Natural killer cell (primary cell): Measurements from ENCODE around the gene SH2D3C. TPM values are rescaled to one million over a fixed set of nuclear protein-coding genes. Genes with fewer than 3 reads are reported as not detected.

Source experiments
- ATAC-seq, 3 donors: fragments of 150-1000 bp in 2 of 3; fragments of 200-7000 bp in 1 of 3; cut with Tn5 transposase; 1 replicate in 1 of 3; 2 replicates in 2 of 3; pipeline ENCODE4 v1.10.0; 2021; ENCODE audit warnings: mild to moderate bottlenecking in 2 of 3, moderate library complexity in 2 of 3
- DNase-seq, 2 donors: peaks; one replicate each; pipeline versions ENCODE4 v3.0.0 to v3.0.0-alpha.2; 2013 to 2021; ENCODE audit warnings: mixed read lengths in 1 of 2
- H3K27ac ChIP-seq: one replicate; pipeline ENCODE4 v1.5.1; 2013; ENCODE audit warnings: mild to moderate bottlenecking, low read length
- H3K27me3 ChIP-seq: one replicate; pipeline ENCODE4 v1.6.1; 2013; ENCODE audit warnings: low read length; ENCODE audit not compliant: control insufficient read depth, insufficient read depth
- H3K36me3 ChIP-seq: one replicate; pipeline ENCODE4 v1.6.1; 2013; ENCODE audit warnings: low read length; ENCODE audit not compliant: control insufficient read depth, insufficient read depth
- H3K4me1 ChIP-seq: one replicate; pipeline ENCODE4 v1.6.1; 2013; ENCODE audit warnings: low read length; ENCODE audit not compliant: control insufficient read depth, insufficient read depth
- H3K4me3 ChIP-seq: one replicate; pipeline ENCODE4 v1.5.1; 2013; ENCODE audit warnings: low read length
- H3K9me3 ChIP-seq: one replicate; pipeline ENCODE4 v1.6.1; 2013; ENCODE audit warnings: low read length; ENCODE audit not compliant: control insufficient read depth, insufficient read depth
- H3K27ac Mint-ChIP-seq, 2 donors: one replicate each; pipeline ENCODE4 v1.8.0; 2022; ENCODE audit warnings: mild to moderate bottlenecking in 2 of 2, mixed read lengths in 2 of 2, moderate library complexity in 1 of 2
- H3K27me3 Mint-ChIP-seq, 2 donors: one replicate each; pipeline ENCODE4 v1.8.0; 2022; ENCODE audit warnings: low read depth in 2 of 2, mixed read lengths in 2 of 2
- H3K36me3 Mint-ChIP-seq: one replicate; pipeline ENCODE4 v1.8.0; 2022; ENCODE audit warnings: mixed read lengths
- H3K4me1 Mint-ChIP-seq, 2 donors: one replicate each; pipeline ENCODE4 v1.8.0; 2022; ENCODE audit warnings: mixed read lengths in 2 of 2
- H3K4me3 Mint-ChIP-seq: one replicate; pipeline ENCODE4 v1.8.0; 2022; ENCODE audit warnings: mild to moderate bottlenecking, moderate library complexity, mixed read lengths
- H3K9me3 Mint-ChIP-seq, 2 donors: one replicate each; pipeline ENCODE4 v1.8.0; 2022; ENCODE audit warnings: mixed read lengths in 2 of 2
- WGBS: methylation state at CpG from one replicate; pipeline ENCODE4 v1.1.7; 2013; ENCODE audit warnings: missing lambda C conversion rate; ENCODE audit not compliant: insufficient coverage; 5-methylcytosine and 5-hydroxymethylcytosine counted together
- intact Hi-C: fragments of 100-400 bp; cut with micrococcal nuclease; formaldehyde crosslinking; loops from one replicate; pipeline ENCODE4 v1.14.2; 2022
- total RNA-seq, 4 donors: library from RNA; stranded (reverse); fragments of 120-200 nt in 1 of 4; gene quantifications; one replicate each; pipeline versions ENCODE4 v1.2.3 to v1.2.4, GENCODE V29; 2013 to 2022
- TF ChIP-seq, protein P1 (sequence below): fragments of 200-600 bp; IDR thresholded peaks from one replicate; pipeline ENCODE4 v1.8.0; 2022; ENCODE audit warnings: antibody characterized with exemption

Gene SH2D3C
- total RNA-seq, 3 donors from 2014 or later (not counting 1 experiment from before 2014, with no cell fraction given) = 42.8 to 86.8 (median 56.6) TPM

DNA sequence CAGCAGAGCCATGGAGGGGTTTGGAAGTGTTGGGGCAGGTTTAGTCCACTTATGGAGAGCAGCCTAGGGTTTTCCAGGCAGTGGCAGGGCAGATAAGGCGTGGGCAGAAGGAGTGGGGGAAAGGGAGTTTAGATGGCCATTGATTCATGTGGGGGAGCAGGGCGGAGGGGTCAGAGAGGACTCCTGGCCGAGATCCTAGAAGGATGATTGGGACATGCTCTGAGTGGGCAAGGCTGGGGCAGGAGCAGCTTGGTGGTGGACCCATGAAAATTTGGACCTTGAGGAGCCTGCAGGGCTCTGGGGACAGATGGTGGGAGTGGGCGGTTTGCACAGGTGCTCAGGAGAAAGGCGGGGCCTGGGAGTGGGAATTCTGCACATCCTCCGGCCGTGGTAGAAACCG lies 25.3 kb downstream of the SH2D3C start:
- 92% methylated on average over 8 of the region's 8 CpGs for WGBS
- ATAC-seq (no peak), DNase-seq (no peak)
- Mint-ChIP-seq H3K9me3 (no peaks in the 10 kb centered on the region), H3K4me3 (no peak overlapping the region), H3K36me3 (peaks cover 7% of the 10 kb centered on the region), H3K27ac (peak overlapping the region; percentile 63 to 76), H3K27me3 (no peaks in the 10 kb centered on the region), H3K4me1 (peaks cover 5 to 27% of the 10 kb centered on the region in 2 donors)
- Histone ChIP-seq H3K36me3 (peaks cover 61% of the 10 kb centered on the region), H3K27me3 (no peaks in the 10 kb centered on the region), H3K4me1 (peaks cover 4% of the 10 kb centered on the region), H3K9me3 (no peaks in the 10 kb centered on the region), H3K4me3 (no peak overlapping the region), H3K27ac (no peak overlapping the region)
- TF ChIP-seq, protein P1, sequence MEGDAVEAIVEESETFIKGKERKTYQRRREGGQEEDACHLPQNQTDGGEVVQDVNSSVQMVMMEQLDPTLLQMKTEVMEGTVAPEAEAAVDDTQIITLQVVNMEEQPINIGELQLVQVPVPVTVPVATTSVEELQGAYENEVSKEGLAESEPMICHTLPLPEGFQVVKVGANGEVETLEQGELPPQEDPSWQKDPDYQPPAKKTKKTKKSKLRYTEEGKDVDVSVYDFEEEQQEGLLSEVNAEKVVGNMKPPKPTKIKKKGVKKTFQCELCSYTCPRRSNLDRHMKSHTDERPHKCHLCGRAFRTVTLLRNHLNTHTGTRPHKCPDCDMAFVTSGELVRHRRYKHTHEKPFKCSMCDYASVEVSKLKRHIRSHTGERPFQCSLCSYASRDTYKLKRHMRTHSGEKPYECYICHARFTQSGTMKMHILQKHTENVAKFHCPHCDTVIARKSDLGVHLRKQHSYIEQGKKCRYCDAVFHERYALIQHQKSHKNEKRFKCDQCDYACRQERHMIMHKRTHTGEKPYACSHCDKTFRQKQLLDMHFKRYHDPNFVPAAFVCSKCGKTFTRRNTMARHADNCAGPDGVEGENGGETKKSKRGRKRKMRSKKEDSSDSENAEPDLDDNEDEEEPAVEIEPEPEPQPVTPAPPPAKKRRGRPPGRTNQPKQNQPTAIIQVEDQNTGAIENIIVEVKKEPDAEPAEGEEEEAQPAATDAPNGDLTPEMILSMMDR = no peak
- intact Hi-C loops = no loop called here

DNA sequence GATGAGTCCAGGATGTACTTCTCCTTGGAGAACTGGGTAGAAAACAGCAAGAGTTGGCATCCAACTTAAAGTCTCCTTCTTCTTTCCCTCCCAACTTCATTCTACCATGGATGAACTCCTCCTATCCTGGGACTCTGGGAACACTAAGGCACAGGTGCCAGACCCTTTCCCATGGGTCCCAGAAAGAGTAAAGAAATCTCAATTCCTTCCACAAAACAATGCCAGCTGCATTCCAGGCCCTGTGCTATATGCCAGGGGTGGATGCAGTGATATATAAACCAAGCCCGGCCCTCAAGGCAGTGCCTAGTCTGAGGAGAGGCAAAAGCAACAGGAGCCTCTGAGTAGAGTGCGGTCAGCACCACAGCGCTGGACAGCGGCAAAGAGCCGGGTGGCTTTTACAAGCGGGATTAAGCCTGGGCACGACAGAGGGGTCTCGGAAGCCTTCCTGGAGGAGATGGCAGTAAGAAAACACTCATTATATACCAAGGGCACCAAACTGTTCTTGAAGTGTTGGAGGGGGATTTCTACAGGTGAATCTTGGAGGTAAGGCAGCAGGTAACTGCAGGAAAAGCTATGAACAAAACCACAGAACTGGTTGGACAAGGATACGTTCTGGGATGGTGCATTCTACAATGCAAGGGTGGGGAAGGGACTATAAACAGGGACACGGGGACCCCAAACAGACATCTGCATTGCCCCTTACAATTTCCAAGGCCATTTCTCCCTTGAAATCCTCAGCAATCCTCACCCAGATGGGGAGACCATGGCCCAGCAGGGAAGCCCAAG lies 27.0 kb downstream of the SH2D3C start:
- WGBS = 93% methylated on average over 8 of the region's 10 CpGs
- peaks cover 18% of the 10 kb centered on the region for H3K4me1 ChIP-seq
- no peaks in the 10 kb centered on the region for H3K9me3 ChIP-seq
- TF ChIP-seq, protein P1 = no peak
- H3K4me3 ChIP-seq = no peak overlapping the region
- Mint-ChIP-seq H3K36me3 (peaks cover 7% of the 10 kb centered on the region), H3K4me1 (peaks cover 18 to 39% of the 10 kb centered on the region in 2 donors), H3K4me3 (no peak overlapping the region), H3K27me3 (no peaks in the 10 kb centered on the region), H3K9me3 (no peaks in the 10 kb centered on the region), H3K27ac (peak overlapping the region; percentile 36 to 66)
- DNase-seq (no peak), ATAC-seq (no peak)
- H3K27ac ChIP-seq = no peak overlapping the region
- H3K27me3 ChIP-seq = no peaks in the 10 kb centered on the region
- peaks cover 68% of the 10 kb centered on the region for H3K36me3 ChIP-seq
- intact Hi-C loops = no loop called here

DNA sequence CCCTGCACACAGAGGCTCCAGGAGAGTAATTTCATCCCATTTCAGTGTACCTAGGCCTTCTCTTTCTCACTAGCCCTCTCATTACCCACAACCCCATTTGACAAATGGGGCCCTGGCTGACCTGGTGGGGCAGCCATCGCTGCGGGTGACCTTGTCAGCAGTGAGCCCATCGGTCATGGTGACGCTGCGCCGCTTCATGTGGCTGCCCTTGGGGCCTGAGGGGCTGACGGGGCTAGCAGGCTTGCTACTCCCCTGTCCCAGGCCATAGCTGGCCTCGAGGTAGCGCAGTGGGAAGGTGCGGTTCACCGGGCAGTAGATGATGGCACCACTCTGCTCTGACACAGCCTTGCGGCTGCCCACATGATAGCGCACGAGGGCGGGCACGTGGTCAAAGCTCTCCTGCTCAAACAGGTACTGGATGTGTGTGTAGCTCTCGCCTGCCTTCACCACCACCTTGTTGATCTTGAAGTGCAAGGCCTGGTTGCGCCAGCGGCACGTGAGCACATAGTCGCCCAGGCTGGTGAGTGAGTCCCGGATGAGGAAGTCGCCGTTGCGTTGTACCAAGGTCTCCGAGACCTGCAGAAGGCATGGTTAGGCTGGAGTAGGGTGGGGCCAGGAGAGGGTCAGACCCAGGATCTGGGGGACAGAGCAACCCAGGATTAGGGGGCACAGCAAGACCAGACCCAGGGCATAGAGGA lies 29.2 kb downstream of the SH2D3C start:
- H3K27me3 Mint-ChIP-seq = no peaks in the 10 kb centered on the region
- Histone ChIP-seq H3K9me3 (no peaks in the 10 kb centered on the region), H3K27me3 (no peaks in the 10 kb centered on the region), H3K27ac (no peak overlapping the region), H3K4me1 (peaks cover 22% of the 10 kb centered on the region), H3K4me3 (no peak overlapping the region), H3K36me3 (peaks cover 80% of the 10 kb centered on the region)
- H3K36me3 Mint-ChIP-seq = peaks cover 7% of the 10 kb centered on the region
- no peak overlapping the region for H3K4me3 Mint-ChIP-seq
- intact Hi-C loops = no loop called here
- H3K27ac Mint-ChIP-seq = peak overlapping the region in 1 of 2 donors; percentile 45
- TF ChIP-seq, protein P1 = no peak
- ATAC-seq (no peak), DNase-seq (no peak)
- peaks cover 18 to 39% of the 10 kb centered on the region in 2 donors for H3K4me1 Mint-ChIP-seq
- WGBS = 93% methylated on average over 26 of the region's 26 CpGs
- no peaks in the 10 kb centered on the region for H3K9me3 Mint-ChIP-seq
